ENCODE data around the gene TFEC. TPM values are rescaled to one million over a fixed set of nuclear protein-coding genes. Genes with fewer than 3 reads are reported as not detected.

TFEC gene
- total and polyA plus RNA-seq, 9 donors = 1.0 to 6.1 (median 1.4) TPM

- Histone ChIP-seq H3K4me1 (ENCODE audit: control insufficient read depth, insufficient read depth, low read length) (no peaks in the 10 kb centered on the region), H3K27ac (ENCODE audit: low read length) (no peak overlapping the region), H3K4me3 (ENCODE audit: low read length) (no peak overlapping the region), H3K36me3 (ENCODE audit: control insufficient read depth, insufficient read depth, low read length) (no peaks in the 10 kb centered on the region), H3K27me3 (ENCODE audit: control insufficient read depth, insufficient read depth, low read length) (no peaks in the 10 kb centered on the region), H3K9me3 (replicated peaks; ENCODE audit: control insufficient read depth, low read depth, low read length) (peaks cover 2% of the 10 kb centered on the region)
- WGBS (ENCODE audit: insufficient coverage) = 90% methylated on average over 2 of the region's 4 CpGs
- no peak for DNase-seq
Observed at GRCh38 chr7:115997221-115997620, 33.3 kb downstream of the TFEC start.

DNA sequence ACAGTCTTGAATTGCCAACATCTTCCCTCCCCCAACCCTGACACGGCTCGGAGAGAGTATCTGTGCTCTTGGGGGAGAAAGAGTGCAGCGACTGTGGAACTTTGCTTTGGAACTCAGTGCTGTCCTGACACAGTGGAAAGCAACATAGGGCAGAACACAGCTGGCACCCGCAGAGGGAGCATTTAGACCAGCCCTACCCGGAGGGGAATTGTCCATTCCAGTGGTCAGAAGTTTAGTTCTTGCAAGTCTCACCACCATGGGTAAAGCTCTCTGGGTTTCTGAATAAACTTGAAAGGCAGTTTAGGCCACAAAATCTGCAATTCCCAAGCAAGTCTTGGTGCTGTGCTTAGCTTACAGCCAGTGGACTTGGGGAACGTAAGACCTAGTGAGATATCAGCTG, 34.9 kb downstream of the TFEC start:
- Histone ChIP-seq H3K9me3 (replicated peaks; ENCODE audit: control insufficient read depth, low read depth, low read length) (peaks cover 2% of the 10 kb centered on the region), H3K4me3 (ENCODE audit: low read length) (no peak overlapping the region), H3K27me3 (ENCODE audit: control insufficient read depth, insufficient read depth, low read length) (no peaks in the 10 kb centered on the region), H3K27ac (ENCODE audit: low read length) (no peak overlapping the region), H3K36me3 (ENCODE audit: control insufficient read depth, insufficient read depth, low read length) (no peaks in the 10 kb centered on the region), H3K4me1 (ENCODE audit: control insufficient read depth, insufficient read depth, low read length) (no peaks in the 10 kb centered on the region)
- DNase-seq = no peak
- WGBS (ENCODE audit: insufficient coverage) = 100% methylated on average over 3 of the region's 6 CpGs

- DNase-seq = no peak
- Histone ChIP-seq H3K27me3 (ENCODE audit: control insufficient read depth, insufficient read depth, low read length) (no peaks in the 10 kb centered on the region), H3K36me3 (ENCODE audit: control insufficient read depth, insufficient read depth, low read length) (no peaks in the 10 kb centered on the region), H3K4me1 (ENCODE audit: control insufficient read depth, insufficient read depth, low read length) (no peaks in the 10 kb centered on the region), H3K27ac (ENCODE audit: low read length) (no peak overlapping the region), H3K9me3 (replicated peaks; ENCODE audit: control insufficient read depth, low read depth, low read length) (no peaks in the 10 kb centered on the region), H3K4me3 (ENCODE audit: low read length) (no peak overlapping the region)
Observed at GRCh38 chr7:115988401-115988800, 42.2 kb downstream of the TFEC start.

DNA sequence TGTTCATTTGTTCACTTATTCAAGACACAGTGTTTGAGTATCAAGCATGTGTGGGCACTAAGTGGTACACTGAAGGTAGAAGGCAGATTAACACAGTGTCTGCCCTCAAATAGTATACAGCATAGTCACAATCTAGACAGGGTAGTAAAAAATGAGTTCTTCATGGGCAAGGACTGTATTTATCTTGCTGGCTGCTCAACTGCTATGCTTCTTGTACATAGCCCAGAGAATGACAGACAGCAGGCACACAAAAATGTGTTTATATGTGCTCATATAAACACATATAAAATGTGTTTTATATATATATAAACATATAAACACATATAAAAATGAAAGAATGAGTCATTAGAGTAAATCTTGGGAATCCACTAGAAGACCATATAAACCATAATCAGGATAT, 43.1 kb downstream of the TFEC start:
- no peak overlapping the region for H3K4me3 ChIP-seq (ENCODE audit: low read length)
- no peaks in the 10 kb centered on the region for H3K9me3 ChIP-seq (replicated peaks; ENCODE audit: control insufficient read depth, low read depth, low read length)
- H3K36me3 ChIP-seq (ENCODE audit: control insufficient read depth, insufficient read depth, low read length) = no peaks in the 10 kb centered on the region
- no peak overlapping the region for H3K27ac ChIP-seq (ENCODE audit: low read length)
- H3K27me3 ChIP-seq (ENCODE audit: control insufficient read depth, insufficient read depth, low read length) = no peaks in the 10 kb centered on the region
- H3K4me1 ChIP-seq (ENCODE audit: control insufficient read depth, insufficient read depth, low read length) = no peaks in the 10 kb centered on the region
- no peak for DNase-seq

- DNase-seq = no peak
- H3K9me3 ChIP-seq (replicated peaks; ENCODE audit: control insufficient read depth, low read depth, low read length) = no peaks in the 10 kb centered on the region
- no peaks in the 10 kb centered on the region for H3K4me1 ChIP-seq (ENCODE audit: control insufficient read depth, insufficient read depth, low read length)
- H3K27me3 ChIP-seq (ENCODE audit: control insufficient read depth, insufficient read depth, low read length) = no peaks in the 10 kb centered on the region
- no peak overlapping the region for H3K27ac ChIP-seq (ENCODE audit: low read length)
- no peaks in the 10 kb centered on the region for H3K36me3 ChIP-seq (ENCODE audit: control insufficient read depth, insufficient read depth, low read length)
- no peak overlapping the region for H3K4me3 ChIP-seq (ENCODE audit: low read length)
Observed at GRCh38 chr7:115984105-115984504, 46.5 kb downstream of the TFEC start.

- DNase-seq = no peak
- H3K9me3 ChIP-seq (replicated peaks; ENCODE audit: control insufficient read depth, low read depth, low read length) = no peaks in the 10 kb centered on the region
- no peak overlapping the region for H3K4me3 ChIP-seq (ENCODE audit: low read length)
- no peaks in the 10 kb centered on the region for H3K4me1 ChIP-seq (ENCODE audit: control insufficient read depth, insufficient read depth, low read length)
- H3K36me3 ChIP-seq (ENCODE audit: control insufficient read depth, insufficient read depth, low read length) = no peaks in the 10 kb centered on the region
- no peak overlapping the region for H3K27ac ChIP-seq (ENCODE audit: low read length)
- H3K27me3 ChIP-seq (ENCODE audit: control insufficient read depth, insufficient read depth, low read length) = no peaks in the 10 kb centered on the region
Observed at GRCh38 chr7:115980159-115980558, 50.4 kb downstream of the TFEC start.

DNA sequence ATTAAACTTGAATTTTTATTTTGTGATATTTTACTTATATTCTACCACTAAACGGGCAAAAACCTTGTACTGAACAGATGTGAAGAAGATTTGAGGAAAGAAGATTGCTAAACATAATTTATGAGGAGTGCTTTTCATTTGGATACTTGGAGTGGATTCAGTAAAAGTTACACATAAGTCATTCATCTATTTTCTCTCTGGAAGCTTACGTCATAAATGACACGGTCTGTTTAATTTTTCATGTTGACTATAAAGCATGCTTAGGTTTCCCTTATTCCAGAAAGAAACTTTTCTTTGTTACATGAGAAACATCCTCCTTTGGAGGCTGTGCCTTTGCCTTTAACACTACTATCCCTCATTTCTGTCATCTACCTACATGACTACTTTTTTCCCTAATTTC, 53.9 kb downstream of the TFEC start:
- no peak for DNase-seq
- Histone ChIP-seq H3K9me3 (replicated peaks; ENCODE audit: control insufficient read depth, low read depth, low read length) (no peaks in the 10 kb centered on the region), H3K4me3 (ENCODE audit: low read length) (no peak overlapping the region), H3K27me3 (ENCODE audit: control insufficient read depth, insufficient read depth, low read length) (no peaks in the 10 kb centered on the region), H3K27ac (ENCODE audit: low read length) (no peak overlapping the region), H3K4me1 (ENCODE audit: control insufficient read depth, insufficient read depth, low read length) (no peaks in the 10 kb centered on the region), H3K36me3 (ENCODE audit: control insufficient read depth, insufficient read depth, low read length) (no peaks in the 10 kb centered on the region)
- WGBS (ENCODE audit: insufficient coverage) = no CpG with 5 or more reads among the region's 3 CpGs

GRCh38 chr7:115975766-115976165, 54.8 kb downstream of the TFEC start:
- 50% methylated on average over 2 of the region's 5 CpGs for WGBS (ENCODE audit: insufficient coverage)
- H3K4me1 ChIP-seq (ENCODE audit: control insufficient read depth, insufficient read depth, low read length) = no peaks in the 10 kb centered on the region
- H3K27ac ChIP-seq (ENCODE audit: low read length) = no peak overlapping the region
- no peak overlapping the region for H3K4me3 ChIP-seq (ENCODE audit: low read length)
- H3K27me3 ChIP-seq (ENCODE audit: control insufficient read depth, insufficient read depth, low read length) = no peaks in the 10 kb centered on the region
- no peaks in the 10 kb centered on the region for H3K9me3 ChIP-seq (replicated peaks; ENCODE audit: control insufficient read depth, low read depth, low read length)
- no peaks in the 10 kb centered on the region for H3K36me3 ChIP-seq (ENCODE audit: control insufficient read depth, insufficient read depth, low read length)
- DNase-seq = no peak

DNA sequence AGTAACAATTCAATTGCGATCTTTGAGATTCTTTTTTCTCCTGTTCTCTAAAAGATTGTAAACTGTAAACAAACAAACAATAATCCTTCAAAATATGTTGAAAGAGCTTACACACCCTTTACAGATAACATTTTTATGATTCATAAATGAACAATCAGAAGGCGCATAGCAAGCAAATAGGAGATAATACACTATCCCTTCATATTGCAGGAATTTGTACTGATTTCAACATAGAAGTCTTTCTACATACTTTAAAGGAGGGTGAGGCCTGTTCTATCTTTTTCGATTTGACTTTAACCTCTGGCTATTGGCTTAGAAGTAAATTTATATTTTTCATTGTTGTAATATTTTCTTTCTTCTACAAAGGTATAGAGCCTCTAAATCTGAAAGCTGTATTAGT, 57.2 kb downstream of the TFEC start:
- Histone ChIP-seq H3K27me3 (ENCODE audit: control insufficient read depth, insufficient read depth, low read length) (no peaks in the 10 kb centered on the region), H3K4me1 (ENCODE audit: control insufficient read depth, insufficient read depth, low read length) (no peaks in the 10 kb centered on the region), H3K27ac (ENCODE audit: low read length) (no peak overlapping the region), H3K36me3 (ENCODE audit: control insufficient read depth, insufficient read depth, low read length) (no peaks in the 10 kb centered on the region), H3K4me3 (ENCODE audit: low read length) (no peak overlapping the region), H3K9me3 (replicated peaks; ENCODE audit: control insufficient read depth, low read depth, low read length) (no peaks in the 10 kb centered on the region)
- no CpG with 5 or more reads among the region's 3 CpGs for WGBS (ENCODE audit: insufficient coverage)
- DNase-seq = no peak

- no peaks in the 10 kb centered on the region for H3K27me3 ChIP-seq (ENCODE audit: control insufficient read depth, insufficient read depth, low read length)
- H3K4me3 ChIP-seq (ENCODE audit: low read length) = no peak overlapping the region
- DNase-seq = no peak
- H3K9me3 ChIP-seq (replicated peaks; ENCODE audit: control insufficient read depth, low read depth, low read length) = no peaks in the 10 kb centered on the region
- no peaks in the 10 kb centered on the region for H3K4me1 ChIP-seq (ENCODE audit: control insufficient read depth, insufficient read depth, low read length)
- H3K36me3 ChIP-seq (ENCODE audit: control insufficient read depth, insufficient read depth, low read length) = no peaks in the 10 kb centered on the region
- no peak overlapping the region for H3K27ac ChIP-seq (ENCODE audit: low read length)
Observed at GRCh38 chr7:115971506-115971905, 59.1 kb downstream of the TFEC start.

- no peaks in the 10 kb centered on the region for H3K9me3 ChIP-seq (replicated peaks; ENCODE audit: control insufficient read depth, low read depth, low read length)
- DNase-seq = no peak
Observed at GRCh38 chr7:115968596-115968995, 62.0 kb downstream of the TFEC start.

More at GRCh38 chr7:115968596-115968995, 62.0 kb downstream of the TFEC start:
- 80% methylated on average over 1 of the region's 1 CpG for WGBS (ENCODE audit: insufficient coverage)
- H3K4me1 ChIP-seq (ENCODE audit: control insufficient read depth, insufficient read depth, low read length) = no peaks in the 10 kb centered on the region
- no peak overlapping the region for H3K27ac ChIP-seq (ENCODE audit: low read length)
- H3K4me3 ChIP-seq (ENCODE audit: low read length) = no peak overlapping the region
- H3K36me3 ChIP-seq (ENCODE audit: control insufficient read depth, insufficient read depth, low read length) = no peaks in the 10 kb centered on the region
- no peaks in the 10 kb centered on the region for H3K27me3 ChIP-seq (ENCODE audit: control insufficient read depth, insufficient read depth, low read length)
